GM21825 (cell line): Measurements from ENCODE around the gene ZNF208.
"Not testable (repeated sequence)": the region's sequence is repeated elsewhere in the genome, so short reads cannot be mapped to it uniquely, and the experiment has no call there.

Source experiments
- ATAC-seq: cut with Tn5 transposase; IDR thresholded peaks from one replicate; pipeline ENCODE4 v1.9.1; 2021; ENCODE audit warnings: mild to moderate bottlenecking, moderate library complexity; ENCODE audit not compliant: unreplicated experiment

Gene ZNF208

DNA sequence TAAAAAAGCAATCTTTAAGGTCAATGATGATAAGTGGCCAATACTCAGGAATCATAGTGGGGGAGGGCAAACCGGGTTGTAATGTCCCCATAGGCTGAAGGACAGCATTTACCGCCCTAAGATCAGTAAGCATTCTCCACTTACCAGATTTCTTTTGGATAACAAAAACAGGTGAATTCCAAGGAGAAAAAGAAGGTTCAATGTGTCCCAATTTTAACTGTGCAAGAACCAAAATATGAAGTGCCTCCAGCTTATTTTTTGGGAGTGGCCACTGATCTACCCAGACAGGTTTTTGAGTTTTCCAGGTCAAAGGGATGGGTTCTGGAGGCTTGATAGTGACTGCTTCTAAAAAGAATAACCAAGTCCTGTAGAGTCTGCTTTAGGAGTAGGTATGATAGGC is 125.2 kb downstream of the ZNF208 start:
- ATAC-seq: not testable (repeated sequence)

DNA sequence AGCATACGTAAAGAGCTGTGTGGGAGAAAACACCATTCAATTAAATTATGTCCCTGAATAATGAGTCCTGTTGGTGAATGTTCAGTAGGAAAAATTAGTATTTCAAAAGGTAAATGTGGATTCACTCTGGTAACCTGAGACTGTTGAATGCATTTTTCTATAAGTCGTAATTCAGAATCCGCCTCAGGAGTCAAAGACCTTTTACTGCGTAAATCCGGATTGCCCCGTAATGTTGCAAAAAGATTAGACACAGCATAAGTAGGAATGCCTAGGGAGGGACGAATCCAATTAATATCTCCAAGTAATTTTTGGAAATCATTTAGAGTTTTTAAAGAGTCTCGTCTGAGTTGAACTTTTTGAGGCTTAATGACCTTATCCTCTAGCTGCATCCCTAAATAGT is 126.0 kb downstream of the ZNF208 start:
- not testable (repeated sequence) for ATAC-seq

DNA sequence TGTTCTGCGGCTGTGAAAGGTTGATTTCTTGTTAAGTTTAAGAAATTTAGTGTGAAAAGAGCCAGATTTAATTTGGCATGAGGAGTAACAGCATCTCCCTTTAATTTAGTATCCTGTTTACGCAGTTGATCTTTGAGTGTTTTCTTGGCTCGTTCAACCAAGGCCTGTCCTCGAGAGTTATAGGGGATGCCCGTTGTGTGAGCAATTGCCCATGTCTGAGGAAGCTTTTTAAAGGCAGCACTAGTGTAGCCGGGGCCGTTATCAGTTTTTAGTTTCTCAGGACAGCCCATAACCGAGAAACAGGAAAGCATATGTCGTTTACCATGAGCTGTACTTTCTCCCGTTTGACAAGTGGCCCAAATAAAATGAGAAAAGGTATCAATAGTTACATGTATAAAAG is 127.2 kb downstream of the ZNF208 start:
- no peak for ATAC-seq
